ENCODE results near the gene FADS2.

The FADS2 gene

GRCh38 chr11:61869708-61870451, 41.8 kb downstream of the FADS2 start:
- DNase-seq: peak; percentile 31
- Mint-ChIP-seq H3K4me3 (no peak overlapping the region), H3K27me3 (ENCODE audit: low read depth, poor library complexity) (peaks cover 9% of the 10 kb centered on the region), H3K4me1 (peaks cover 32% of the 10 kb centered on the region), H3K27ac (peak overlapping the region; percentile 96), H3K9me3 (no peaks in the 10 kb centered on the region), H3K36me3 (ENCODE audit: low read depth) (peaks cover 11% of the 10 kb centered on the region)
- no peak for TF ChIP-seq CTCF (IDR thresholded peaks at IDR 0.05)

- DNase-seq: no peak
- H3K27me3 Mint-ChIP-seq (ENCODE audit: low read depth, poor library complexity): peaks cover 13% of the 10 kb centered on the region
- peaks cover 32% of the 10 kb centered on the region for H3K4me1 Mint-ChIP-seq
- H3K27ac Mint-ChIP-seq: peak overlapping the region; percentile 96
- no peak for TF ChIP-seq CTCF (IDR thresholded peaks at IDR 0.05)
- peaks cover 6% of the 10 kb centered on the region for H3K36me3 Mint-ChIP-seq (ENCODE audit: low read depth)
- peak overlapping the region; percentile 70 for H3K4me3 Mint-ChIP-seq
- no peaks in the 10 kb centered on the region for H3K9me3 Mint-ChIP-seq
These were observed 42.5 kb downstream of the FADS2 start for GRCh38 chr11:61870541-61871031.

- Mint-ChIP-seq H3K4me1 (peaks cover 28% of the 10 kb centered on the region), H3K27me3 (ENCODE audit: low read depth, poor library complexity) (peaks cover 13% of the 10 kb centered on the region), H3K27ac (peak overlapping the region; percentile 96), H3K9me3 (no peaks in the 10 kb centered on the region), H3K4me3 (peak overlapping the region; percentile 70), H3K36me3 (ENCODE audit: low read depth) (no peaks in the 10 kb centered on the region)
- TF ChIP-seq CTCF (IDR thresholded peaks at IDR 0.05): peak; percentile 89
- peak; percentile 89 for DNase-seq
These were observed 43.1 kb downstream of the FADS2 start for GRCh38 chr11:61871158-61871597.

GRCh38 chr11:61872935-61873565, 45.0 kb downstream of the FADS2 start:
- DNase-seq: no peak
- Mint-ChIP-seq H3K27ac (no peak overlapping the region), H3K36me3 (ENCODE audit: low read depth) (no peaks in the 10 kb centered on the region), H3K4me1 (peaks cover 28% of the 10 kb centered on the region), H3K4me3 (peak overlapping the region; percentile 14), H3K9me3 (no peaks in the 10 kb centered on the region), H3K27me3 (ENCODE audit: low read depth, poor library complexity) (peaks cover 13% of the 10 kb centered on the region)
- TF ChIP-seq CTCF (IDR thresholded peaks at IDR 0.05): no peak

- Mint-ChIP-seq H3K9me3 (no peaks in the 10 kb centered on the region), H3K4me1 (peaks cover 28% of the 10 kb centered on the region), H3K27ac (no peak overlapping the region), H3K4me3 (peak overlapping the region; percentile 14), H3K27me3 (ENCODE audit: low read depth, poor library complexity) (peaks cover 13% of the 10 kb centered on the region), H3K36me3 (ENCODE audit: low read depth) (no peaks in the 10 kb centered on the region)
- no peak for DNase-seq
- TF ChIP-seq CTCF (IDR thresholded peaks at IDR 0.05): no peak
These were observed 45.7 kb downstream of the FADS2 start for GRCh38 chr11:61873588-61874376.
